GM23338 (cell line): ENCODE results near the gene MEI1. TPM values are rescaled to one million over a fixed set of nuclear protein-coding genes. Genes with fewer than 3 reads are reported as not detected.

Experiments
- ATAC-seq: fragments of 200-7000 bp; cut with Tn5 transposase; 3 replicates; pipeline ENCODE4 v1.9.1; 2020
- DNase-seq: peaks from one replicate; pipeline ENCODE4 v3.0.0-alpha.2; 2015; ENCODE audit warnings: low spot score
- H2AFZ ChIP-seq: fragments of 200-600 bp; sonication (generic); 2 replicates; pipeline ENCODE4 v1.8.0; 2016; ENCODE audit warnings: antibody characterized with exemption, mild to moderate bottlenecking, moderate library complexity
- H3F3A ChIP-seq: fragments of 200-600 bp; sonication (generic); replicated peaks from 2 replicates; pipeline ENCODE4 v1.8.0; 2017; ENCODE audit warnings: antibody characterized with exemption, mixed run types, low read depth
- H3K27ac ChIP-seq: fragments of 200-600 bp; sonication (generic); 2 replicates; pipeline ENCODE4 v1.6.1; 2016; ENCODE audit warnings: low read depth
- H3K27me3 ChIP-seq: fragments of 200-600 bp; sonication (generic); 2 replicates; pipeline ENCODE4 v1.8.0; 2016; ENCODE audit warnings: mild to moderate bottlenecking, mixed run types, moderate library complexity; ENCODE audit not compliant: insufficient read depth
- H3K36me3 ChIP-seq: fragments of 200-600 bp; sonication (generic); 2 replicates; pipeline ENCODE4 v1.8.0; 2016; ENCODE audit warnings: mild to moderate bottlenecking; ENCODE audit not compliant: insufficient read depth
- H3K4me1 ChIP-seq: fragments of 200-600 bp; sonication (generic); 2 replicates; pipeline ENCODE4 v1.8.0; 2016; ENCODE audit warnings: mild to moderate bottlenecking, moderate library complexity; ENCODE audit not compliant: insufficient read depth
- H3K4me2 ChIP-seq: fragments of 200-600 bp; sonication (generic); 2 replicates; pipeline ENCODE4 v1.7.1; 2017; ENCODE audit warnings: mixed run types
- H3K4me3 ChIP-seq: fragments of 200-600 bp; sonication (generic); 2 replicates; pipeline ENCODE4 v1.6.1; 2016; ENCODE audit warnings: mixed run types
- H3K79me2 ChIP-seq: fragments of 200-600 bp; sonication (generic); replicated peaks from 2 replicates; pipeline ENCODE4 v1.8.0; 2017; ENCODE audit warnings: mild to moderate bottlenecking; ENCODE audit not compliant: insufficient read depth
- H3K9me2 ChIP-seq: fragments of 200-600 bp; sonication (generic); 2 replicates; pipeline ENCODE4 v1.8.0; 2017; ENCODE audit not compliant: insufficient read depth
- H4K20me1 ChIP-seq: fragments of 200-600 bp; sonication (generic); replicated peaks from 2 replicates; pipeline ENCODE4 v1.8.0; 2017; ENCODE audit warnings: mild to moderate bottlenecking; ENCODE audit not compliant: insufficient read depth
- H3K27ac Mint-ChIP-seq: 2 replicates; pipeline ENCODE4 v1.8.0; 2020; ENCODE audit warnings: inconsistent platforms, mild to moderate bottlenecking, moderate library complexity, mixed read lengths
- H3K27me3 Mint-ChIP-seq: 3 replicates; pipeline ENCODE4 v1.8.0; 2022; ENCODE audit warnings: low read depth, mild to moderate bottlenecking, moderate library complexity, mixed read lengths, inconsistent platforms; ENCODE audit not compliant: insufficient read depth, poor library complexity
- H3K36me3 Mint-ChIP-seq: 3 replicates; pipeline ENCODE4 v1.8.0; 2021; ENCODE audit warnings: low read depth, mild to moderate bottlenecking, inconsistent platforms, moderate library complexity, mixed read lengths
- H3K4me1 Mint-ChIP-seq: 3 replicates; pipeline ENCODE4 v1.8.0; 2020; ENCODE audit warnings: mild to moderate bottlenecking, inconsistent platforms, mixed read lengths
- H3K4me3 Mint-ChIP-seq: 3 replicates; pipeline ENCODE4 v1.8.0; 2021; ENCODE audit warnings: moderate library complexity, mild to moderate bottlenecking, inconsistent platforms, mixed read lengths
- H3K9me3 Mint-ChIP-seq: 3 replicates; pipeline ENCODE4 v1.8.0; 2020; ENCODE audit warnings: moderate library complexity, mild to moderate bottlenecking, inconsistent platforms, mixed read lengths
- CREB1 ChIP-seq: fragments of 250-450 bp; sonication (Bioruptor Pico); IDR thresholded peaks from 2 replicates; pipeline ENCODE4 v1.5.0; 2020; ENCODE audit warnings: low read depth, mild to moderate bottlenecking, moderate library complexity
- EZH2 ChIP-seq: fragments of 200-600 bp; sonication (generic); IDR thresholded peaks from one replicate; pipeline ENCODE4 v1.8.0; 2017; ENCODE audit warnings: antibody characterized with exemption, mild to moderate bottlenecking, low read depth; ENCODE audit not compliant: unreplicated experiment
- EZH2phosphoT487 ChIP-seq: fragments of 200-600 bp; sonication (generic); IDR thresholded peaks from one replicate; pipeline ENCODE4 v1.8.1; 2018; ENCODE audit warnings: antibody characterized with exemption; ENCODE audit not compliant: unreplicated experiment
- JUNB ChIP-seq: IDR thresholded peaks from one replicate; pipeline ENCODE4 v1.6.1; 2016; ENCODE audit warnings: antibody characterized with exemption; ENCODE audit not compliant: unreplicated experiment
- NANOG ChIP-seq: IDR thresholded peaks from 2 replicates; pipeline ENCODE4 v1.6.1; 2016; ENCODE audit warnings: antibody characterized with exemption, borderline replicate concordance
- POLR2AphosphoS5 ChIP-seq: IDR thresholded peaks from 2 replicates; pipeline ENCODE4 v1.6.1; 2016; ENCODE audit warnings: antibody characterized with exemption, low read depth
- STAT1 ChIP-seq: IDR thresholded peaks from one replicate; pipeline ENCODE4 v1.6.1; 2016; ENCODE audit warnings: antibody characterized with exemption; ENCODE audit not compliant: unreplicated experiment
- ZNF114 ChIP-seq: fragments of 250-450 bp; sonication (Bioruptor Pico); IDR thresholded peaks from 2 replicates; pipeline ENCODE4 v1.5.0; 2020; ENCODE audit warnings: mild to moderate bottlenecking, moderate library complexity
- ZNF331 ChIP-seq: fragments of 250-450 bp; sonication (Bioruptor Pico); IDR thresholded peaks from 2 replicates; pipeline ENCODE4 v1.5.0; 2020; ENCODE audit warnings: low read depth, mild to moderate bottlenecking, moderate library complexity
- polyA plus RNA-seq: library from polyadenylated mRNA; unstranded; fragments of >200 nt; fragmentation: Nextera tagmentation; extraction: Ambion mirVana; gene quantifications from 2 replicates; pipeline ENCODE4 v1.2.1, GENCODE V29; 2016
- total RNA-seq: library from RNA; depleted of rRNA; stranded (reverse); fragments of >200 nt; shearing (Covaris generic); gene quantifications from 2 replicates; pipeline ENCODE4 v1.2.3, GENCODE V29; 2014
- TF ChIP-seq, protein P1 (sequence below): fragments of 250-450 bp; sonication (Bioruptor Pico); IDR thresholded peaks from 2 replicates; pipeline ENCODE4 v1.5.0; 2020; ENCODE audit warnings: mild to moderate bottlenecking, moderate library complexity
- TF ChIP-seq, protein P2 (sequence below), 2 experiments: fragments of 200-600 bp in 1 of 2; sonication (generic) in 1 of 2; conservative IDR thresholded peaks; 2 replicates each; pipeline versions ENCODE4 v1.5.1 to v1.6.1; 2016 to 2017; ENCODE audit warnings: antibody characterized with exemption in 2 of 2, low read depth in 2 of 2, mild to moderate bottlenecking in 2 of 2, moderate library complexity in 1 of 2
- TF ChIP-seq, protein P3 (sequence below): IDR thresholded peaks from one replicate; pipeline ENCODE4 v1.6.1; 2018; ENCODE audit warnings: antibody characterized with exemption; ENCODE audit not compliant: unreplicated experiment
- TF ChIP-seq, protein P4 (sequence below): IDR thresholded peaks from 2 replicates; pipeline ENCODE4 v1.6.1; 2016; ENCODE audit warnings: antibody characterized with exemption

The MEI1 gene
- total and polyA plus RNA-seq, 2 experiments from 2014 or later = 0.28 to 0.87 TPM

DNA sequence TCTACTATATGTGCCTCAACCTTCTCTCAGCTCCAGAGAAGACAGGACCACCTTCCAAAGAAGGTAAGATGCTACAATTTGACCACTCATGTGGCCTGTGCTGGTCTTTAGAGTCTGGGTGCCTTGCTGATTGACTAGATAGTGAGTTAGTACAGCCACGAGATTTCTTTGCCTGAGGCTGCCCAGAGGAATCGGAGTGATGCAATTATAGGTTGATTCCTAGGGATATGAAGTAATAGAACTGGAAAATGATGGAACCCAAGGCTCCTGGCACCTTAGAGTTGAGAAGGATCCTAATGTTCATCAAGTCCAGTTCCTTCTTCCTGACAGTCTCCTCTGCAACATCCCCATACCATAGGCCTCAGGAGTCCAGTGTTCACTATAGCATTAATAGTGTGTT is 54.7 kb downstream of the MEI1 start:
- no peaks in the 10 kb centered on the region for H3K9me2 ChIP-seq
- H3K79me2 ChIP-seq = no peaks in the 10 kb centered on the region
- no peak overlapping the region for H3K27ac ChIP-seq
- no peak overlapping the region for H3K4me3 Mint-ChIP-seq
- no peak overlapping the region for H3K27ac Mint-ChIP-seq
- no peaks in the 10 kb centered on the region for H3K36me3 Mint-ChIP-seq
- DNase-seq = no peak
- H3K4me1 ChIP-seq = peaks cover 5% of the 10 kb centered on the region
- no peaks in the 10 kb centered on the region for H3K27me3 ChIP-seq
- H3K9me3 Mint-ChIP-seq = no peaks in the 10 kb centered on the region; the same call in 2 of the 3 replicates
- H3K4me1 Mint-ChIP-seq = peaks cover 14% of the 10 kb centered on the region
- no peak overlapping the region for H3K4me2 ChIP-seq
- no peak for ATAC-seq
- no peaks in the 10 kb centered on the region for H3K36me3 ChIP-seq
- TF ChIP-seq, protein P1, sequence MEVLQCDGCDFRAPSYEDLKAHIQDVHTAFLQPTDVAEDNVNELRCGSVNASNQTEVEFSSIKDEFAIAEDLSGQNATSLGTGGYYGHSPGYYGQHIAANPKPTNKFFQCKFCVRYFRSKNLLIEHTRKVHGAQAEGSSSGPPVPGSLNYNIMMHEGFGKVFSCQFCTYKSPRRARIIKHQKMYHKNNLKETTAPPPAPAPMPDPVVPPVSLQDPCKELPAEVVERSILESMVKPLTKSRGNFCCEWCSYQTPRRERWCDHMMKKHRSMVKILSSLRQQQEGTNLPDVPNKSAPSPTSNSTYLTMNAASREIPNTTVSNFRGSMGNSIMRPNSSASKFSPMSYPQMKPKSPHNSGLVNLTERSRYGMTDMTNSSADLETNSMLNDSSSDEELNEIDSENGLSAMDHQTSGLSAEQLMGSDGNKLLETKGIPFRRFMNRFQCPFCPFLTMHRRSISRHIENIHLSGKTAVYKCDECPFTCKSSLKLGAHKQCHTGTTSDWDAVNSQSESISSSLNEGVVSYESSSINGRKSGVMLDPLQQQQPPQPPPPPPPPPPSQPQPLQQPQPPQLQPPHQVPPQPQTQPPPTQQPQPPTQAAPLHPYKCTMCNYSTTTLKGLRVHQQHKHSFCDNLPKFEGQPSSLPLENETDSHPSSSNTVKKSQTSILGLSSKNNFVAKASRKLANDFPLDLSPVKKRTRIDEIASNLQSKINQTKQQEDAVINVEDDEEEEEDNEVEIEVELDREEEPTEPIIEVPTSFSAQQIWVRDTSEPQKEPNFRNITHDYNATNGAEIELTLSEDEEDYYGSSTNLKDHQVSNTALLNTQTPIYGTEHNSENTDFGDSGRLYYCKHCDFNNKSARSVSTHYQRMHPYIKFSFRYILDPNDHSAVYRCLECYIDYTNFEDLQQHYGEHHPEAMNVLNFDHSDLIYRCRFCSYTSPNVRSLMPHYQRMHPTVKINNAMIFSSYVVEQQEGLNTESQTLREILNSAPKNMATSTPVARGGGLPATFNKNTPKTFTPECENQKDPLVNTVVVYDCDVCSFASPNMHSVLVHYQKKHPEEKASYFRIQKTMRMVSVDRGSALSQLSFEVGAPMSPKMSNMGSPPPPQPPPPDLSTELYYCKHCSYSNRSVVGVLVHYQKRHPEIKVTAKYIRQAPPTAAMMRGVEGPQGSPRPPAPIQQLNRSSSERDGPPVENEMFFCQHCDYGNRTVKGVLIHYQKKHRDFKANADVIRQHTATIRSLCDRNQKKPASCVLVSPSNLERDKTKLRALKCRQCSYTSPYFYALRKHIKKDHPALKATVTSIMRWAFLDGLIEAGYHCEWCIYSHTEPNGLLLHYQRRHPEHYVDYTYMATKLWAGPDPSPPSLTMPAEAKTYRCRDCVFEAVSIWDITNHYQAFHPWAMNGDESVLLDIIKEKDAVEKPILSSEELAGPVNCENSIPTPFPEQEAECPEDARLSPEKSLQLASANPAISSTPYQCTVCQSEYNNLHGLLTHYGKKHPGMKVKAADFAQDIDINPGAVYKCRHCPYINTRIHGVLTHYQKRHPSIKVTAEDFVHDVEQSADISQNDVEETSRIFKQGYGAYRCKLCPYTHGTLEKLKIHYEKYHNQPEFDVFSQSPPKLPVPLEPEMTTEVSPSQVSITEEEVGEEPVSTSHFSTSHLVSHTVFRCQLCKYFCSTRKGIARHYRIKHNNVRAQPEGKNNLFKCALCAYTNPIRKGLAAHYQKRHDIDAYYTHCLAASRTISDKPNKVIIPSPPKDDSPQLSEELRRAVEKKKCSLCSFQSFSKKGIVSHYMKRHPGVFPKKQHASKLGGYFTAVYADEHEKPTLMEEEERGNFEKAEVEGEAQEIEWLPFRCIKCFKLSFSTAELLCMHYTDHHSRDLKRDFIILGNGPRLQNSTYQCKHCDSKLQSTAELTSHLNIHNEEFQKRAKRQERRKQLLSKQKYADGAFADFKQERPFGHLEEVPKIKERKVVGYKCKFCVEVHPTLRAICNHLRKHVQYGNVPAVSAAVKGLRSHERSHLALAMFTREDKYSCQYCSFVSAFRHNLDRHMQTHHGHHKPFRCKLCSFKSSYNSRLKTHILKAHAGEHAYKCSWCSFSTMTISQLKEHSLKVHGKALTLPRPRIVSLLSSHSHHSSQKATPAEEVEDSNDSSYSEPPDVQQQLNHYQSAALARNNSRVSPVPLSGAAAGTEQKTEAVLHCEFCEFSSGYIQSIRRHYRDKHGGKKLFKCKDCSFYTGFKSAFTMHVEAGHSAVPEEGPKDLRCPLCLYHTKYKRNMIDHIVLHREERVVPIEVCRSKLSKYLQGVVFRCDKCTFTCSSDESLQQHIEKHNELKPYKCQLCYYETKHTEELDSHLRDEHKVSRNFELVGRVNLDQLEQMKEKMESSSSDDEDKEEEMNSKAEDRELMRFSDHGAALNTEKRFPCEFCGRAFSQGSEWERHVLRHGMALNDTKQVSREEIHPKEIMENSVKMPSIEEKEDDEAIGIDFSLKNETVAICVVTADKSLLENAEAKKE = no peak
- no peak for TF ChIP-seq POLR2AphosphoS5
- no peak for TF ChIP-seq ZNF331
- TF ChIP-seq CREB1 (CRISPR knock-in tag) = no peak
- TF ChIP-seq EZH2 = no peak
- no peak for TF ChIP-seq STAT1
- TF ChIP-seq, protein P2, sequence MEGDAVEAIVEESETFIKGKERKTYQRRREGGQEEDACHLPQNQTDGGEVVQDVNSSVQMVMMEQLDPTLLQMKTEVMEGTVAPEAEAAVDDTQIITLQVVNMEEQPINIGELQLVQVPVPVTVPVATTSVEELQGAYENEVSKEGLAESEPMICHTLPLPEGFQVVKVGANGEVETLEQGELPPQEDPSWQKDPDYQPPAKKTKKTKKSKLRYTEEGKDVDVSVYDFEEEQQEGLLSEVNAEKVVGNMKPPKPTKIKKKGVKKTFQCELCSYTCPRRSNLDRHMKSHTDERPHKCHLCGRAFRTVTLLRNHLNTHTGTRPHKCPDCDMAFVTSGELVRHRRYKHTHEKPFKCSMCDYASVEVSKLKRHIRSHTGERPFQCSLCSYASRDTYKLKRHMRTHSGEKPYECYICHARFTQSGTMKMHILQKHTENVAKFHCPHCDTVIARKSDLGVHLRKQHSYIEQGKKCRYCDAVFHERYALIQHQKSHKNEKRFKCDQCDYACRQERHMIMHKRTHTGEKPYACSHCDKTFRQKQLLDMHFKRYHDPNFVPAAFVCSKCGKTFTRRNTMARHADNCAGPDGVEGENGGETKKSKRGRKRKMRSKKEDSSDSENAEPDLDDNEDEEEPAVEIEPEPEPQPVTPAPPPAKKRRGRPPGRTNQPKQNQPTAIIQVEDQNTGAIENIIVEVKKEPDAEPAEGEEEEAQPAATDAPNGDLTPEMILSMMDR (conservative IDR thresholded peaks at IDR 0.05; ENCODE audit: low read depth in 2 of 2) = no peak
- TF ChIP-seq EZH2phosphoT487 = no peak
- no peak for TF ChIP-seq NANOG
- no peak for TF ChIP-seq JUNB
- no peak for TF ChIP-seq ZNF114 (CRISPR knock-in tag)
- TF ChIP-seq, protein P3, sequence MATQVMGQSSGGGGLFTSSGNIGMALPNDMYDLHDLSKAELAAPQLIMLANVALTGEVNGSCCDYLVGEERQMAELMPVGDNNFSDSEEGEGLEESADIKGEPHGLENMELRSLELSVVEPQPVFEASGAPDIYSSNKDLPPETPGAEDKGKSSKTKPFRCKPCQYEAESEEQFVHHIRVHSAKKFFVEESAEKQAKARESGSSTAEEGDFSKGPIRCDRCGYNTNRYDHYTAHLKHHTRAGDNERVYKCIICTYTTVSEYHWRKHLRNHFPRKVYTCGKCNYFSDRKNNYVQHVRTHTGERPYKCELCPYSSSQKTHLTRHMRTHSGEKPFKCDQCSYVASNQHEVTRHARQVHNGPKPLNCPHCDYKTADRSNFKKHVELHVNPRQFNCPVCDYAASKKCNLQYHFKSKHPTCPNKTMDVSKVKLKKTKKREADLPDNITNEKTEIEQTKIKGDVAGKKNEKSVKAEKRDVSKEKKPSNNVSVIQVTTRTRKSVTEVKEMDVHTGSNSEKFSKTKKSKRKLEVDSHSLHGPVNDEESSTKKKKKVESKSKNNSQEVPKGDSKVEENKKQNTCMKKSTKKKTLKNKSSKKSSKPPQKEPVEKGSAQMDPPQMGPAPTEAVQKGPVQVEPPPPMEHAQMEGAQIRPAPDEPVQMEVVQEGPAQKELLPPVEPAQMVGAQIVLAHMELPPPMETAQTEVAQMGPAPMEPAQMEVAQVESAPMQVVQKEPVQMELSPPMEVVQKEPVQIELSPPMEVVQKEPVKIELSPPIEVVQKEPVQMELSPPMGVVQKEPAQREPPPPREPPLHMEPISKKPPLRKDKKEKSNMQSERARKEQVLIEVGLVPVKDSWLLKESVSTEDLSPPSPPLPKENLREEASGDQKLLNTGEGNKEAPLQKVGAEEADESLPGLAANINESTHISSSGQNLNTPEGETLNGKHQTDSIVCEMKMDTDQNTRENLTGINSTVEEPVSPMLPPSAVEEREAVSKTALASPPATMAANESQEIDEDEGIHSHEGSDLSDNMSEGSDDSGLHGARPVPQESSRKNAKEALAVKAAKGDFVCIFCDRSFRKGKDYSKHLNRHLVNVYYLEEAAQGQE = no peak
- TF ChIP-seq, protein P4, sequence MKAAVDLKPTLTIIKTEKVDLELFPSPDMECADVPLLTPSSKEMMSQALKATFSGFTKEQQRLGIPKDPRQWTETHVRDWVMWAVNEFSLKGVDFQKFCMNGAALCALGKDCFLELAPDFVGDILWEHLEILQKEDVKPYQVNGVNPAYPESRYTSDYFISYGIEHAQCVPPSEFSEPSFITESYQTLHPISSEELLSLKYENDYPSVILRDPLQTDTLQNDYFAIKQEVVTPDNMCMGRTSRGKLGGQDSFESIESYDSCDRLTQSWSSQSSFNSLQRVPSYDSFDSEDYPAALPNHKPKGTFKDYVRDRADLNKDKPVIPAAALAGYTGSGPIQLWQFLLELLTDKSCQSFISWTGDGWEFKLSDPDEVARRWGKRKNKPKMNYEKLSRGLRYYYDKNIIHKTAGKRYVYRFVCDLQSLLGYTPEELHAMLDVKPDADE = no peak
- H3K27me3 Mint-ChIP-seq = peaks cover 5% of the 10 kb centered on the region
- H2AFZ ChIP-seq = no peak overlapping the region
- H3F3A ChIP-seq = no peaks in the 10 kb centered on the region
- no peak overlapping the region for H3K4me3 ChIP-seq
- H4K20me1 ChIP-seq = no peaks in the 10 kb centered on the region
